Activated CD4-positive, alpha-beta T cell treated with anti-CD3 and anti-CD28 coated beads for 36 hours (primary cell): ENCODE measurements around the gene PKIB. TPM values are rescaled to one million over a fixed set of nuclear protein-coding genes. Genes with fewer than 3 reads are reported as not detected.

ENCODE experiments used
- ATAC-seq: fragments of 200-7000 bp; cut with Tn5 transposase; one replicate; pipeline ENCODE4 v1.10.0; 2021; ENCODE audit warnings: mild to moderate bottlenecking, moderate library complexity
- CTCF ChIA-PET: fragments of 350-600 bp; sonication (Branson Sonifier 250); formaldehyde crosslinking; loops from one replicate; lab custom pipeline; 2021; ENCODE audit warnings: antibody characterized with exemption; lab: Charles Lee
- POLR2A ChIA-PET: fragments of 350-600 bp; sonication (Branson Sonifier 250); formaldehyde crosslinking; loops from one replicate; lab custom pipeline; 2021; ENCODE audit warnings: antibody characterized with exemption, inconsistent platforms; lab: Charles Lee
- DNase-seq: peaks from one replicate; pipeline ENCODE4 v3.0.0-alpha.2; 2020
- H3K27ac Mint-ChIP-seq: one replicate; pipeline ENCODE4 v1.8.0; 2021; ENCODE audit warnings: mixed read lengths
- H3K27me3 Mint-ChIP-seq: one replicate; pipeline ENCODE4 v1.8.0; 2021; ENCODE audit warnings: mixed read lengths
- H3K36me3 Mint-ChIP-seq: one replicate; pipeline ENCODE4 v1.8.0; 2021; ENCODE audit warnings: low read depth, mixed read lengths
- H3K4me1 Mint-ChIP-seq: one replicate; pipeline ENCODE4 v1.8.0; 2021; ENCODE audit warnings: mixed read lengths
- H3K4me3 Mint-ChIP-seq: one replicate; pipeline ENCODE4 v1.8.0; 2021; ENCODE audit warnings: mild to moderate bottlenecking, moderate library complexity, mixed read lengths
- H3K9me3 Mint-ChIP-seq: one replicate; pipeline ENCODE4 v1.8.0; 2021; ENCODE audit warnings: low read depth, mixed read lengths
- intact Hi-C, 2 experiments: fragments of 100-400 bp; cut with DNase I in 1 of 2; cut with micrococcal nuclease in 1 of 2; formaldehyde crosslinking; loops; one replicate each; pipeline versions ENCODE4 v1.14.2 to v1.15.1; 2022 to 2024; cut with DNase I, micrococcal nuclease
- total RNA-seq, 2 experiments: library from RNA; stranded (reverse); gene quantifications; one replicate each; pipeline ENCODE4 v1.2.3, GENCODE V29; 2021

PKIB gene
- total RNA-seq, 2 experiments from 2014 or later: 2.5 to 3.1 TPM

- no peaks in the 10 kb centered on the region for H3K36me3 Mint-ChIP-seq
- CTCF ChIA-PET: no interaction called here
- intact Hi-C loops: no loop called here
- no peaks in the 10 kb centered on the region for H3K4me1 Mint-ChIP-seq
- H3K9me3 Mint-ChIP-seq: no peaks in the 10 kb centered on the region
- no peak overlapping the region for H3K4me3 Mint-ChIP-seq
- no peak overlapping the region for H3K27ac Mint-ChIP-seq
- H3K27me3 Mint-ChIP-seq: no peaks in the 10 kb centered on the region
- POLR2A ChIA-PET: no interaction called here
- DNase-seq (no peak), ATAC-seq (no peak)
These were observed 84.4 kb downstream of the PKIB start for GRCh38 chr6:122694602-122695001.

- intact Hi-C loops: no loop called here
- Mint-ChIP-seq H3K9me3 (no peaks in the 10 kb centered on the region), H3K36me3 (no peaks in the 10 kb centered on the region), H3K27ac (no peak overlapping the region), H3K4me3 (no peak overlapping the region), H3K4me1 (no peaks in the 10 kb centered on the region), H3K27me3 (no peaks in the 10 kb centered on the region)
- ChIA-PET POLR2A (no interaction called here), CTCF (no interaction called here)
- ATAC-seq (no peak), DNase-seq (no peak)
These were observed 85.0 kb downstream of the PKIB start for GRCh38 chr6:122695188-122695587.

- ATAC-seq (no peak), DNase-seq (no peak)
- intact Hi-C loops: no loop called here
- ChIA-PET POLR2A (no interaction called here), CTCF (no interaction called here)
- H3K9me3 Mint-ChIP-seq: no peaks in the 10 kb centered on the region
- no peaks in the 10 kb centered on the region for H3K36me3 Mint-ChIP-seq
- no peak overlapping the region for H3K4me3 Mint-ChIP-seq
- H3K4me1 Mint-ChIP-seq: no peaks in the 10 kb centered on the region
- H3K27ac Mint-ChIP-seq: no peak overlapping the region
- no peaks in the 10 kb centered on the region for H3K27me3 Mint-ChIP-seq
These were observed 85.9 kb downstream of the PKIB start for GRCh38 chr6:122696079-122696478.

GRCh38 chr6:122696853-122697252 lies 86.6 kb downstream of the PKIB start:
- ATAC-seq (no peak), DNase-seq (no peak)
- intact Hi-C loops: no loop called here
- H3K4me1 Mint-ChIP-seq: no peaks in the 10 kb centered on the region
- no peaks in the 10 kb centered on the region for H3K9me3 Mint-ChIP-seq
- no peaks in the 10 kb centered on the region for H3K36me3 Mint-ChIP-seq
- POLR2A ChIA-PET: no interaction called here
- no peaks in the 10 kb centered on the region for H3K27me3 Mint-ChIP-seq
- no peak overlapping the region for H3K27ac Mint-ChIP-seq
- CTCF ChIA-PET: no interaction called here
- no peak overlapping the region for H3K4me3 Mint-ChIP-seq

GRCh38 chr6:122697458-122697857 lies 87.3 kb downstream of the PKIB start:
- H3K4me1 Mint-ChIP-seq: no peaks in the 10 kb centered on the region
- H3K27me3 Mint-ChIP-seq: no peaks in the 10 kb centered on the region
- H3K36me3 Mint-ChIP-seq: no peaks in the 10 kb centered on the region
- ChIA-PET CTCF (no interaction called here), POLR2A (no interaction called here)
- no peak overlapping the region for H3K27ac Mint-ChIP-seq
- no peak overlapping the region for H3K4me3 Mint-ChIP-seq
- DNase-seq (no peak), ATAC-seq (no peak)
- intact Hi-C loops: no loop called here
- no peaks in the 10 kb centered on the region for H3K9me3 Mint-ChIP-seq

- CTCF ChIA-PET: no interaction called here
- intact Hi-C loops: no loop called here
- Mint-ChIP-seq H3K36me3 (no peaks in the 10 kb centered on the region), H3K27ac (no peak overlapping the region), H3K4me1 (no peaks in the 10 kb centered on the region), H3K9me3 (no peaks in the 10 kb centered on the region), H3K4me3 (no peak overlapping the region), H3K27me3 (no peaks in the 10 kb centered on the region)
- ATAC-seq (no peak), DNase-seq (no peak)
- POLR2A ChIA-PET: no interaction called here
These were observed 91.5 kb downstream of the PKIB start for GRCh38 chr6:122701666-122702065.

- H3K4me1 Mint-ChIP-seq: no peaks in the 10 kb centered on the region
- H3K27me3 Mint-ChIP-seq: no peaks in the 10 kb centered on the region
- no peaks in the 10 kb centered on the region for H3K36me3 Mint-ChIP-seq
- ChIA-PET POLR2A (no interaction called here), CTCF (no interaction called here)
- no peak overlapping the region for H3K4me3 Mint-ChIP-seq
- intact Hi-C loops: no loop called here
- no peaks in the 10 kb centered on the region for H3K9me3 Mint-ChIP-seq
- ATAC-seq (no peak), DNase-seq (no peak)
- H3K27ac Mint-ChIP-seq: no peak overlapping the region
These were observed 92.6 kb downstream of the PKIB start for GRCh38 chr6:122702841-122703240.

- ChIA-PET CTCF (no interaction called here), POLR2A (no interaction called here)
- H3K9me3 Mint-ChIP-seq: no peaks in the 10 kb centered on the region
- H3K27ac Mint-ChIP-seq: no peak overlapping the region
- H3K4me1 Mint-ChIP-seq: no peaks in the 10 kb centered on the region
- H3K4me3 Mint-ChIP-seq: no peak overlapping the region
- DNase-seq (no peak), ATAC-seq (no peak)
- H3K27me3 Mint-ChIP-seq: no peaks in the 10 kb centered on the region
- H3K36me3 Mint-ChIP-seq: no peaks in the 10 kb centered on the region
- intact Hi-C loops: no loop called here
These were observed 93.9 kb downstream of the PKIB start for GRCh38 chr6:122704066-122704465.

GRCh38 chr6:122709922-122710512 lies 99.8 kb downstream of the PKIB start:
- ChIA-PET CTCF (interaction anchor here (0.8 kb wide), 1 partner anchor 14 kb away, joined by 3 read pairs; no protein-coding TSS in a partner anchor), POLR2A (no interaction called here)
- Mint-ChIP-seq H3K4me3 (no peak overlapping the region), H3K9me3 (no peaks in the 10 kb centered on the region), H3K4me1 (no peaks in the 10 kb centered on the region), H3K36me3 (no peaks in the 10 kb centered on the region), H3K27me3 (no peaks in the 10 kb centered on the region), H3K27ac (no peak overlapping the region)
- no peak for DNase-seq
- no peak for ATAC-seq
- intact Hi-C loops: no loop called here

- Mint-ChIP-seq H3K4me3 (no peak overlapping the region), H3K9me3 (no peaks in the 10 kb centered on the region), H3K27me3 (no peaks in the 10 kb centered on the region), H3K36me3 (no peaks in the 10 kb centered on the region), H3K4me1 (no peaks in the 10 kb centered on the region), H3K27ac (no peak overlapping the region)
- POLR2A ChIA-PET: no interaction called here
- intact Hi-C loops: no loop called here
- no peak for ATAC-seq
- no peak for DNase-seq
- CTCF ChIA-PET: interaction anchor here (0.6 to 1.2 kb wide), 2 partner anchors 11 to 1155 kb away, joined by 3 read pairs; no protein-coding TSS in a partner anchor
These were observed 100.9 kb downstream of the PKIB start for GRCh38 chr6:122710908-122711635.

GRCh38 chr6:122712093-122712447 lies 101.9 kb downstream of the PKIB start:
- DNase-seq (no peak), ATAC-seq (no peak)
- no peak overlapping the region for H3K4me3 Mint-ChIP-seq
- no peaks in the 10 kb centered on the region for H3K36me3 Mint-ChIP-seq
- intact Hi-C loops: no loop called here
- no peaks in the 10 kb centered on the region for H3K4me1 Mint-ChIP-seq
- H3K27me3 Mint-ChIP-seq: no peaks in the 10 kb centered on the region
- POLR2A ChIA-PET: no interaction called here
- H3K9me3 Mint-ChIP-seq: no peaks in the 10 kb centered on the region
- H3K27ac Mint-ChIP-seq: no peak overlapping the region
- CTCF ChIA-PET: interaction anchor here (1.2 kb wide), 1 partner anchor 10 kb away, joined by 3 read pairs; no protein-coding TSS in a partner anchor

GRCh38 chr6:122712448-122713137 lies 102.4 kb downstream of the PKIB start:
- ATAC-seq: no peak
- Mint-ChIP-seq H3K27me3 (no peaks in the 10 kb centered on the region), H3K4me3 (no peak overlapping the region), H3K9me3 (no peaks in the 10 kb centered on the region), H3K27ac (no peak overlapping the region), H3K36me3 (no peaks in the 10 kb centered on the region), H3K4me1 (no peaks in the 10 kb centered on the region)
- intact Hi-C loops: no loop called here
- no peak for DNase-seq
- ChIA-PET CTCF (no interaction called here), POLR2A (no interaction called here)
